Suppressor macrophage treated with lipopolysaccharide for 4 hours (primary cell): ENCODE measurements around the gene SMIM38.

Source experiments
- DNase-seq: peaks from one replicate; pipeline ENCODE4 v3.0.0-alpha.2; 2020

The SMIM38 gene

GRCh38 chr11:69162505-69162904, 6.8 kb downstream of the SMIM38 start:
- DNase-seq = no peak

GRCh38 chr11:69163842-69164241, 8.1 kb downstream of the SMIM38 start:
- no peak for DNase-seq

GRCh38 chr11:69164824-69165223, 9.1 kb downstream of the SMIM38 start:
- no peak for DNase-seq

- DNase-seq = no peak
Measured at GRCh38 chr11:69165775-69166174, 10.0 kb downstream of the SMIM38 start.

- peak; percentile 80 for DNase-seq
Measured at GRCh38 chr11:69166218-69167115, 10.7 kb downstream of the SMIM38 start.

GRCh38 chr11:69167130-69167915, 11.6 kb downstream of the SMIM38 start:
- DNase-seq = no peak

- peak; percentile 12 for DNase-seq
Measured at GRCh38 chr11:69167916-69168691, 12.4 kb downstream of the SMIM38 start.

DNA sequence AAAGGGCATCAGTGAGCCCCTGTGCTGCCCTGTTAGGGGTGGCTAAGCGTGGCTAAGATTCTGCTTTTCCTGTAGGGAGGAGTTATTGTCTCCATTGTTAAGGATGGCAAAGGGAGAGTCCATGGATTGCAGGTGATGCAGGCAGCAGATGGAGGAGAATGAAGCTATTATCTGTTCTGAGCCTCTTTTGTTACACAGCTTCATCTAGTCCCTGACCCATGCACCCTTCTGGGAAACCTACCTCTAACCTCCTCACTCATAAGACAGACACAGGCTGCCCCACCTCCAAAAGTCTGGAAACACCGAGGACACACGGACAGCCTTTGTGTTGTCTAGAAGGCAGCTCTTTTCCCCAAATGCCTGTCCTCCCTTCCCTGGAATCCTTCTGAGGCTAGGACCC, 13.7 kb downstream of the SMIM38 start:
- DNase-seq = no peak

DNA sequence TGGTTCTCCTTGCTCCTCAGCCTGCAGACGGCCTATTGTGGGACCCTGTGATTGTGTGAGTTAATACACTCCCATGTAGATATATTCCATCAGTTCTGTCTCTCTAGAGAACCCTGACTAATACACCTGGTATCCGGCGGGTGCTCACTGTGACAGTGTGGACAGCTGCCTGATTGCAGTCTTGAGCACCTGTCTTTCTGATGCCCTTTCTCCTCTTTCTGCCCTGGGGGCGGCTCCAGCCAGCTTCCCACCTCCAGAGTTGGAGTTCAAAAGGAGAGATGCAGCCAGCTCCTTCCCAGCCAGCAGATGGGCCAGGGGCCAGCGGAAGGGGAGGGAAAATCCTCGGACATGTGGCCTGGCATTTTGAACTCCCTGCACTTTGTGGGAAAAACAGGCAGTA, 15.0 kb downstream of the SMIM38 start:
- DNase-seq = no peak

DNA sequence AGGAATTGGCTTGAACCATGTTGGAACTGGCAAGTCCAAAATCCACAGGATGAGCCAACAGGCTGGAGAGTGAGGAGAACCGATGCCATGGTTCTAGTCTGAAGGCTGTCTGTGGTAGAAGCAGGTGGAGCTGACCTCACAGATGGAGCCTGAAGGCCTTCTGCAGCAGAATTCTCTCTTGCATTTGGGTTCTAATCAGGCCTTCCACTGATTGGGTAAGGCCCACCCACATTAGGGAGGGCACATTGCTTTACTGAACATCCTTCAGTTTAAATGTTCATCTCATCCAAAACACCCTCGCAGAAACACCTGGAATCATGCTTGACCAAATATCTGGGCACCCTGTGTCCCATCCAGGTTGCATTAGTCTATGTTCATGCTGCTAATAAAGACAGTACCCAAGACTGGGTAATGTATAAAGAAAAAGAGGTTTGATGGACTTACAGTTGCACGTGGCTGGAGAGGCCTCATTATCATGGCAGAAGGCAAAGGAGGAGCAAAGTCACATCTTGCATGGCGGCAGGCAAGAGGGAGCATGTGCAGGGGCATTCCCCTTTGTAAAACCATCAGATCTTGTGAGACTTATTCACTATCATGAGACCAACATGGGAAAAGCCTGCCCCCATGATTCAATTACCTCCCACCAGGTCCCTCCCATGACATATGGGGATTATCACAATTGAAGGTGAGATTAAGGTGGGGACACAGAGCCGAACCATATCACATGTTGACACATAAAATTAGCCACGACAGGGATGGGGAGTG, 15.9 kb downstream of the SMIM38 start:
- DNase-seq = peak; percentile 19

GRCh38 chr11:69172674-69173073, 16.9 kb downstream of the SMIM38 start:
- peak; percentile 12 for DNase-seq

DNA sequence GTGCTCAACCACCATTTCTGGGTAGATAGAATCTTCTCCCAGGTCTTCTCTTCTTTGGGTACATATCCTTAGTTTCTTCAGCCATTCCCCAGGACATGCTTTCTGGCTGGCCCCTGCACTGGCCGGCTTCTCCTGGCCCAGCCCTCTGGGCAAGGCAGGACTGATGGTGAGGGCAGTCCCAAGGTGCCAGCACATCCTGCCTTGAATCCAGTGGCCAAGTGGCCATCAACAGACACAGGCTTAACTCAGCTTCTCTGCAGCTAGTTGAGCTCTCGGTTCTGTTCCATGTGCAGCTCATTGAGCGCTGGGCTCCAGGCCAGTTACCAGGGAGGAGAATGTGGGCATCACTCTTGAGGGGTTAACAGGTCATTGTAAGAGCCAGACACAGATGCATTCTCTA, 17.6 kb downstream of the SMIM38 start:
- no peak for DNase-seq

DNA sequence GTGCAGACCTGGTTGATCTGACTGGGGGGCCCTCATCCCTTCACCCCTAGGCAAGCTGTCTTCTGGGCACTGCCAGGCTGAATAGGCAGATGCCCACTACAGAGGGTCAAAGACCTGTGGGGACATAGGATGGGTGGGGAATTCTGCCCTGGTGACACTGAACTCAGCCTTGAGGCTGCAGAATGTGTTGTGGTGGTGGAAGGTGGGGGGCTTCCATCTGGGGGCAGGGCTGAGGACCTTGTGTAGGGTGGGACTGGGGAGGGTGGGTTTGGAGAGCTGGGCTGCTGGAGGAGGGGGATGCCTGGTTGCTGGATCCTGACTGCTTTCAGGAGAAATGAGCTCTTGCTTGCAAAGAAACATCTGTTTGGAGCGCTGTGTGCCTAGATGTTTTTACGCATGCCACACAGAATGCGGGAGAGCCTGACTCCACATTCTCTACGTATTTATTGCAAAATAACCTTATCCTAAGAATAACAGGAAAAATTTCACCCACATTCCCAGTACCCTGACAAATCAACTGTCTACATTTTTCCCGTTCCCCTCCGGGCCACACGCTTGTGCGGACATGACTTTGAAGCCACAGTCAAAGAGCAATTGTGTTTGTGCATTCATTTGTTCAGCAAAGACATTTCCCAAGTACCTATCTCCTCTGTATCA, 18.3 kb downstream of the SMIM38 start:
- no peak for DNase-seq

GRCh38 chr11:69174841-69175240, 19.1 kb downstream of the SMIM38 start:
- no peak for DNase-seq

GRCh38 chr11:69178819-69179482, 23.2 kb downstream of the SMIM38 start:
- DNase-seq = no peak

GRCh38 chr11:69180226-69180625, 24.5 kb downstream of the SMIM38 start:
- no peak for DNase-seq

GRCh38 chr11:69180726-69181125, 25.0 kb downstream of the SMIM38 start:
- no peak for DNase-seq

- no peak for DNase-seq
Measured at GRCh38 chr11:69183613-69184012, 27.9 kb downstream of the SMIM38 start.

GRCh38 chr11:69186316-69187260, 30.9 kb downstream of the SMIM38 start:
- DNase-seq = no peak

GRCh38 chr11:69187540-69188065, 31.9 kb downstream of the SMIM38 start:
- DNase-seq = no peak
